Upper lobe of left lung (tissue), 6 donors: ENCODE data around the gene LRRC75B. TPM values are rescaled to one million over a fixed set of nuclear protein-coding genes. Genes with fewer than 3 reads are reported as not detected.
"Not testable (repeated sequence)": the region's sequence is repeated elsewhere in the genome, so short reads cannot be mapped to it uniquely, and the experiment has no call there.

Experiments
- ATAC-seq, 2 donors: fragments of 200-7000 bp; cut with Tn5 transposase; one replicate each; pipeline ENCODE4 v1.9.1; 2022; ENCODE audit warnings: mild to moderate bottlenecking in 2 of 2, moderate library complexity in 2 of 2; ENCODE audit not compliant: low FRiP score in 2 of 2
- DNase-seq, 2 donors: peaks; one replicate each; pipeline ENCODE4 v3.0.0-alpha.2; 2019 to 2020
- H3K27ac ChIP-seq, 4 donors: fragments of 200-600 bp; sonication (generic); one replicate each; pipeline ENCODE4 v1.5.1; 2016 to 2019
- H3K27me3 ChIP-seq, 4 donors: fragments of 200-600 bp; sonication (generic); one replicate each; pipeline ENCODE4 v1.5.1; 2017 to 2019
- H3K36me3 ChIP-seq, 4 donors: fragments of 200-600 bp; sonication (generic); one replicate each; pipeline ENCODE4 v1.5.1; 2016 to 2019
- H3K4me1 ChIP-seq, 4 donors: fragments of 200-600 bp; sonication (generic); one replicate each; pipeline ENCODE4 v1.5.1; 2018 to 2019
- H3K4me3 ChIP-seq, 4 donors: fragments of 200-600 bp; sonication (generic); one replicate each; pipeline ENCODE4 v1.5.1; 2017 to 2019; ENCODE audit warnings: mild to moderate bottlenecking in 2 of 4, moderate library complexity in 1 of 4
- H3K9me3 ChIP-seq, 4 donors: fragments of 200-600 bp; sonication (generic); one replicate each; pipeline ENCODE4 v1.5.1; 2018 to 2019
- CTCF ChIP-seq, 6 experiments: fragments of 450-650 bp in 4 of 6; fragments of 200-600 bp in 2 of 6; sonication (generic) in 2 of 6; IDR thresholded peaks; one replicate each; pipeline ENCODE4 v1.5.1; 2016 to 2019; ENCODE audit warnings: antibody characterized with exemption in 6 of 6
- POLR2AphosphoS5 ChIP-seq, 2 donors: sonication (generic); formaldehyde crosslinking; IDR thresholded peaks; one replicate each; pipeline ENCODE4 v1.5.1; 2017; ENCODE audit warnings: antibody characterized with exemption in 2 of 2
- WGBS, 2 donors: methylation state at CpG; one replicate each; pipeline ENCODE4 v1.1.5; 2017 to 2018; 5-methylcytosine and 5-hydroxymethylcytosine counted together
- total RNA-seq, 6 donors: library from RNA; depleted of rRNA in 4 of 6; stranded (reverse); fragments of >200 nt in 4 of 6; gene quantifications; one replicate each; pipeline versions ENCODE4 v1.1.0 to v1.2.1, GENCODE V29; 2016 to 2021
- donor health status: DM: no; HTN: no; CAD: no; lungs with moderate emphysema.
- donor health status: DM: no; HTN: yes; CAD: no; lungs with severe emphysema.

Gene LRRC75B
- total RNA-seq, 6 donors from 2014 or later, result 9.7 to 50.3 (median 13.2) TPM

GRCh38 chr22:24629069-24629468, 36.2 kb upstream of the LRRC75B start:
- WGBS, 2 donors, result 43 to 60% methylated on average over 8 to 9 of the region's 11 CpGs

GRCh38 chr22:24627911-24628310, 35.0 kb upstream of the LRRC75B start:
- H3K36me3 ChIP-seq, H3K9me3 ChIP-seq, H3K27ac ChIP-seq, ATAC-seq, H3K27me3 ChIP-seq, H3K4me3 ChIP-seq, DNase-seq: not testable (repeated sequence)
- H3K4me1 ChIP-seq, result peaks cover 4 to 33% (median 16%) of the 10 kb centered on the region in 4 donors
- WGBS, 2 donors, result 93% methylated on average over 13 of the region's 16 CpGs; no CpG with 5 or more reads in 1 of the 2 donors

More at GRCh38 chr22:24629069-24629468, 36.2 kb upstream of the LRRC75B start:
- DNase-seq, result peak in 1 of 2 donors; percentile 47
- not testable (repeated sequence) for H3K36me3 ChIP-seq, H3K9me3 ChIP-seq, H3K27me3 ChIP-seq, H3K27ac ChIP-seq, ATAC-seq, H3K4me3 ChIP-seq
- TF ChIP-seq CTCF (IDR thresholded peaks at IDR 0.05), result peak; percentile 33 to 79 (median 57)
- peaks cover 4 to 42% (median 16%) of the 10 kb centered on the region in 4 donors for H3K4me1 ChIP-seq

GRCh38 chr22:24622596-24622995, 29.7 kb upstream of the LRRC75B start:
- not testable (repeated sequence) for H3K36me3 ChIP-seq, H3K4me3 ChIP-seq, H3K27ac ChIP-seq, H3K9me3 ChIP-seq, ATAC-seq, H3K27me3 ChIP-seq, DNase-seq, H3K4me1 ChIP-seq
- WGBS, 2 donors, result 65 to 75% methylated on average over 2 of the region's 2 CpGs

- DNase-seq, H3K27ac ChIP-seq, ATAC-seq, H3K9me3 ChIP-seq, H3K27me3 ChIP-seq, H3K4me3 ChIP-seq, H3K4me1 ChIP-seq, H3K36me3 ChIP-seq: not testable (repeated sequence)
- 80 to 81% methylated on average over 1 to 4 of the region's 5 CpGs for WGBS, 2 donors
Measured at GRCh38 chr22:24621244-24621643, 28.4 kb upstream of the LRRC75B start.

GRCh38 chr22:24614794-24615193, 21.9 kb upstream of the LRRC75B start:
- not testable (repeated sequence) for H3K4me3 ChIP-seq, DNase-seq, H3K9me3 ChIP-seq, ATAC-seq, H3K27me3 ChIP-seq, H3K36me3 ChIP-seq, H3K4me1 ChIP-seq, H3K27ac ChIP-seq
- 80 to 100% methylated on average over 1 to 13 of the region's 15 CpGs for WGBS, 2 donors

GRCh38 chr22:24609888-24610287, 17.0 kb upstream of the LRRC75B start:
- WGBS, 2 donors, result no CpG with 5 or more reads among the region's 3 CpGs
- ATAC-seq, H3K27me3 ChIP-seq, DNase-seq, H3K4me3 ChIP-seq, H3K4me1 ChIP-seq, H3K36me3 ChIP-seq, H3K27ac ChIP-seq, H3K9me3 ChIP-seq: not testable (repeated sequence)

GRCh38 chr22:24608327-24608726, 15.5 kb upstream of the LRRC75B start:
- not testable (repeated sequence) for H3K4me1 ChIP-seq, H3K27me3 ChIP-seq, DNase-seq, H3K4me3 ChIP-seq, H3K36me3 ChIP-seq, H3K9me3 ChIP-seq
- 72 to 81% methylated on average over 2 to 5 of the region's 6 CpGs for WGBS, 2 donors
- peak in 1 of 2 donors; percentile 75 for ATAC-seq
- H3K27ac ChIP-seq, result peak overlapping the region in 1 of 4 donors; percentile 77

- 56 to 88% methylated on average over 4 to 16 of the region's 18 CpGs for WGBS, 2 donors
- peak overlapping the region in 2 of 4 donors; percentile 27 to 29 for H3K4me3 ChIP-seq
- H3K9me3 ChIP-seq, H3K36me3 ChIP-seq, H3K27me3 ChIP-seq: not testable (repeated sequence)
- H3K4me1 ChIP-seq, result peaks cover 0 to 12% (median 8%) of the 10 kb centered on the region in 4 donors
- ATAC-seq (peak; percentile 62 to 69), DNase-seq (peak; percentile 74 to 82)
- H3K27ac ChIP-seq, result peak overlapping the region in 2 of 4 donors; percentile 60 to 77
- TF ChIP-seq POLR2AphosphoS5 (IDR thresholded peaks at IDR 0.05), result peak in 1 of 2 donors; percentile 32
Measured at GRCh38 chr22:24607429-24607983, 14.6 kb upstream of the LRRC75B start.

GRCh38 chr22:24606340-24606739, 13.5 kb upstream of the LRRC75B start:
- WGBS, 2 donors, result 46 to 57% methylated on average over 1 to 2 of the region's 2 CpGs
- not testable (repeated sequence) for DNase-seq

GRCh38 chr22:24603770-24604629, 11.1 kb upstream of the LRRC75B start:
- Histone ChIP-seq H3K4me3 (peak overlapping the region in 3 of 4 donors; percentile 25 to 41 (median 35)), H3K27ac (peak overlapping the region; percentile 2 to 63 (median 50)), H3K4me1 (peaks cover 9 to 26% (median 20%) of the 10 kb centered on the region in 4 donors)
- H3K9me3 ChIP-seq, H3K27me3 ChIP-seq, DNase-seq, H3K36me3 ChIP-seq: not testable (repeated sequence)
- 22 to 47% methylated on average over 5 to 18 of the region's 18 CpGs for WGBS, 2 donors
- ATAC-seq, result peak in 1 of 2 donors; percentile 30

More at GRCh38 chr22:24606340-24606739, 13.5 kb upstream of the LRRC75B start:
- not testable (repeated sequence) for H3K9me3 ChIP-seq, H3K4me3 ChIP-seq, H3K27me3 ChIP-seq, H3K27ac ChIP-seq, ATAC-seq, H3K36me3 ChIP-seq
- H3K4me1 ChIP-seq, result peaks cover 5 to 20% (median 16%) of the 10 kb centered on the region in 4 donors

GRCh38 chr22:24602847-24603769, 10.2 kb upstream of the LRRC75B start, which contains the start of gene GGT1:
Gene GGT1, plus strand, starts transcription at chr22:24603193. Its CDS starts 7,889 bp downstream, at chr22:24611082.
- not testable (repeated sequence) for H3K9me3 ChIP-seq, H3K27me3 ChIP-seq, H3K36me3 ChIP-seq
- 59 to 79% methylated on average over 7 to 19 of the region's 22 CpGs for WGBS, 2 donors
- peak; percentile 62 to 75 for DNase-seq
- ATAC-seq, result peak; percentile 23 to 28
- Histone ChIP-seq H3K27ac (peak within 1 kb of the TSS; percentile 54 to 70 (median 62)), H3K4me3 (peak within 1 kb of the TSS in 3 of 4 donors; percentile 25 to 41 (median 35)), H3K4me1 (peaks cover 9 to 26% (median 20%) of the 10 kb centered on the region in 4 donors)
